Measurements from ENCODE around the gene GAA. TPM values are rescaled to one million over a fixed set of nuclear protein-coding genes. Genes with fewer than 3 reads are reported as not detected.

GAA gene
- total and polyA plus RNA-seq, 9 donors: 2.4 to 77.3 (median 25.6) TPM

GRCh38 chr17:80100035-80100323 is 1.4 kb upstream of the GAA start:
- intact Hi-C loops (cut with DNase I): loop anchor here in 1 of 4 donors (5.0 kb wide), 1 partner anchor 47 kb away; the partner anchor contains the start of gene EIF4A3
- H3K9me3 ChIP-seq: no peaks in the 10 kb centered on the region
- no peaks in the 10 kb centered on the region for H3K36me3 ChIP-seq
- H3K27me3 ChIP-seq: no peaks in the 10 kb centered on the region
- no peak overlapping the region for H3K4me3 ChIP-seq
- TF ChIP-seq POLR2A (IDR thresholded peaks at IDR 0.05) (no peak), EP300 (IDR thresholded peaks at IDR 0.05) (no peak), CTCF (IDR thresholded peaks at IDR 0.05) (no peak)
- WGBS, 3 donors: 77 to 92% (median 77%) methylated on average over 4 of the region's 4 CpGs
- peak in 1 of 5 donors; percentile 21 for DNase-seq
- peaks cover 2% of the 10 kb centered on the region for H3K4me1 ChIP-seq (ENCODE audit: insufficient read depth)
- no peak overlapping the region for H3K27ac ChIP-seq

DNA sequence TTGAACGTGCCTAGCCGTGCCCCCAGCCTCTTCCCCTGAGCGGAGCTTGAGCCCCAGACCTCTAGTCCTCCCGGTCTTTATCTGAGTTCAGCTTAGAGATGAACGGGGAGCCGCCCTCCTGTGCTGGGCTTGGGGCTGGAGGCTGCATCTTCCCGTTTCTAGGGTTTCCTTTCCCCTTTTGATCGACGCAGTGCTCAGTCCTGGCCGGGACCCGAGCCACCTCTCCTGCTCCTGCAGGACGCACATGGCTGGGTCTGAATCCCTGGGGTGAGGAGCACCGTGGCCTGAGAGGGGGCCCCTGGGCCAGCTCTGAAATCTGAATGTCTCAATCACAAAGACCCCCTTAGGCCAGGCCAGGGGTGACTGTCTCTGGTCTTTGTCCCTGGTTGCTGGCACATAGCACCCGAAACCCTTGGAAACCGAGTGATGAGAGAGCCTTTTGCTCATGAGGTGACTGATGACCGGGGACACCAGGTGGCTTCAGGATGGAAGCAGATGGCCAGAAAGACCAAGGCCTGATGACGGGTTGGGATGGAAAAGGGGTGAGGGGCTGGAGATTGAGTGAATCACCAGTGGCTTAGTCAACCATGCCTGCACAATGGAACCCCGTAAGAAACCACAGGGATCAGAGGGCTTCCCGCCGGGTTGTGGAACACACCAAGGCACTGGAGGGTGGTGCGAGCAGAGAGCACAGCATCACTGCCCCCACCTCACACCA is 724 bp downstream of the GAA start:
- Histone ChIP-seq H3K27ac (peak overlapping the region; percentile 58 to 87), H3K4me3 (peak overlapping the region; percentile 90), H3K9me3 (no peaks in the 10 kb centered on the region), H3K27me3 (no peaks in the 10 kb centered on the region), H3K4me1 (ENCODE audit: insufficient read depth) (peaks cover 5% of the 10 kb centered on the region), H3K36me3 (no peaks in the 10 kb centered on the region)
- intact Hi-C loops (cut with DNase I): loop anchor here in 1 of 4 donors (5.0 kb wide), 1 partner anchor 45 kb away; the partner anchor contains the start of gene EIF4A3
- DNase-seq: peak in 1 of 5 donors; percentile 16
- WGBS, 3 donors: 32 to 35% (median 34%) methylated on average over 19 to 21 of the region's 21 CpGs
- TF ChIP-seq POLR2A (IDR thresholded peaks at IDR 0.05): no peak
- no peak for TF ChIP-seq EP300 (IDR thresholded peaks at IDR 0.05)
- no peak for TF ChIP-seq CTCF (IDR thresholded peaks at IDR 0.05)

DNA sequence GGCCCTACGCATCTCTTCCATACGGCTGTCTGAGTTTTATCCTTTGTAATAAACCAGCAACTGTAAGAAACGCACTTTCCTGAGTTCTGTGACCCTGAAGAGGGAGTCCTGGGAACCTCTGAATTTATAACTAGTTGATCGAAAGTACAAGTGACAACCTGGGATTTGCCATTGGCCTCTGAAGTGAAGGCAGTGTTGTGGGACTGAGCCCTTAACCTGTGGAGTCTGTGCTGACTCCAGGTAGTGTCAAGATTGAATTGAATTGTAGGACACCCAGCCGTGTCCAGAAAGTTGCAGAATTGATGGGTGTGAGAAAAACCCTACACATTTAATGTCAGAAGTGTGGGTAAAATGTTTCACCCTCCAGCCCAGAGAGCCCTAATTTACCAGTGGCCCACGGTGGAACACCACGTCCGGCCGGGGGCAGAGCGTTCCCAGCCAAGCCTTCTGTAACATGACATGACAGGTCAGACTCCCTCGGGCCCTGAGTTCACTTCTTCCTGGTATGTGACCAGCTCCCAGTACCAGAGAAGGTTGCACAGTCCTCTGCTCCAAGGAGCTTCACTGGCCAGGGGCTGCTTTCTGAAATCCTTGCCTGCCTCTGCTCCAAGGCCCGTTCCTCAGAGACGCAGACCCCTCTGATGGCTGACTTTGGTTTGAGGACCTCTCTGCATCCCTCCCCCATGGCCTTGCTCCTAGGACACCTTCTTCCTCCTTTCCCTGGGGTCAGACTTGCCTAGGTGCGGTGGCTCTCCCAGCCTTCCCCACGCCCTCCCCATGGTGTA is 1.5 kb downstream of the GAA start:
- intact Hi-C loops (cut with DNase I): loop anchor here in 1 of 4 donors (5.0 kb wide), 1 partner anchor 44 kb away; the partner anchor contains the start of gene EIF4A3
- H3K4me3 ChIP-seq: no peak overlapping the region
- no peaks in the 10 kb centered on the region for H3K9me3 ChIP-seq
- 83 to 86% (median 83%) methylated on average over 15 of the region's 15 CpGs for WGBS, 3 donors
- H3K27ac ChIP-seq: no peak overlapping the region
- H3K4me1 ChIP-seq (ENCODE audit: insufficient read depth): peaks cover 5% of the 10 kb centered on the region
- H3K27me3 ChIP-seq: no peaks in the 10 kb centered on the region
- H3K36me3 ChIP-seq: no peaks in the 10 kb centered on the region
- TF ChIP-seq POLR2A (IDR thresholded peaks at IDR 0.05) (no peak), CTCF (IDR thresholded peaks at IDR 0.05) (no peak), EP300 (IDR thresholded peaks at IDR 0.05) (no peak)
- DNase-seq: peak in 3 of 5 donors; percentile 18 to 29 (median 19)

DNA sequence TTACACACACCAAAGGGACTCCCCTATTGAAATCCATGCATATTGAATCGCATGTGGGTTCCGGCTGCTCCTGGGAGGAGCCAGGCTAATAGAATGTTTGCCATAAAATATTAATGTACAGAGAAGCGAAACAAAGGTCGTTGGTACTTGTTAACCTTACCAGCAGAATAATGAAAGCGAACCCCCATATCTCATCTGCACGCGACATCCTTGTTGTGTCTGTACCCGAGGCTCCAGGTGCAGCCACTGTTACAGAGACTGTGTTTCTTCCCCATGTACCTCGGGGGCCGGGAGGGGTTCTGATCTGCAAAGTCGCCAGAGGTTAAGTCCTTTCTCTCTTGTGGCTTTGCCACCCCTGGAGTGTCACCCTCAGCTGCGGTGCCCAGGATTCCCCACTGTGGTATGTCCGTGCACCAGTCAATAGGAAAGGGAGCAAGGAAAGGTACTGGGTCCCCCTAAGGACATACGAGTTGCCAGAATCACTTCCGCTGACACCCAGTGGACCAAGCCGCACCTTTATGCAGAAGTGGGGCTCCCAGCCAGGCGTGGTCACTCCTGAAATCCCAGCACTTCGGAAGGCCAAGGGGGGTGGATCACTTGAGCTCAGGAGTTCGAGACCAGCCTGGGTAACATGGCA is 2.2 kb downstream of the GAA start:
- Histone ChIP-seq H3K27ac (no peak overlapping the region), H3K9me3 (no peaks in the 10 kb centered on the region), H3K27me3 (no peaks in the 10 kb centered on the region), H3K4me3 (no peak overlapping the region), H3K4me1 (ENCODE audit: insufficient read depth) (peaks cover 5% of the 10 kb centered on the region), H3K36me3 (no peaks in the 10 kb centered on the region)
- WGBS, 3 donors: 88 to 91% (median 89%) methylated on average over 19 of the region's 19 CpGs
- peak in 1 of 5 donors; percentile 21 for DNase-seq
- intact Hi-C loops (cut with DNase I): loop anchor here in 1 of 4 donors (5.0 kb wide), 1 partner anchor 44 kb away; the partner anchor contains the start of gene EIF4A3
- TF ChIP-seq POLR2A (IDR thresholded peaks at IDR 0.05) (no peak), EP300 (IDR thresholded peaks at IDR 0.05) (no peak), CTCF (IDR thresholded peaks at IDR 0.05) (no peak)
